ENCODE data around the gene DOK4. TPM values are rescaled to one million over a fixed set of nuclear protein-coding genes. Genes with fewer than 3 reads are reported as not detected.

The DOK4 gene
- total RNA-seq, 1 experiment from 2014 or later, result 6.8 TPM

DNA sequence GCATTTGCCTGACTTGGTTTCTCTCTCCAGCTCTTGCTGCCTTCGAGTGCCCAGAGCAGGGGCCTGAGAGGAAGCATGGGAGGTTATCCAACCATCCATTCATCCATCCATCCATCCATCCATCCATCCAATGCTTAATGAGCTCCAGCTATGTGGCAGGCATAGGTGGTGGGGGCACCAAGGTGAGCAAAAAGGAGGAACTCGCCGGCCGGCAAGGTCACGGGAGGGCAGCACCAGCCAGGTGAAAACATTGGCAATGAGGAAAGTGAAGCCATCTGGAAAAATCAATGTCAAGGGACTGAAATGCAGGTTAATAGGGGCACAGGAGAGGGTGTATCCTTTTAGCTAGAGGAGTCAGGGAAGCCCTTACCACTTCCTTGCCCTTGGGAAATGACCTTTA is 18.2 kb upstream of the DOK4 start:
- Histone ChIP-seq H3K36me3 (ENCODE audit: control insufficient read depth, insufficient read depth, low read length) (no peaks in the 10 kb centered on the region), H3K4me3 (ENCODE audit: low read depth in 2 of 2, low read length in 2 of 2) (no peak overlapping the region), H3K9me3 (ENCODE audit: control insufficient read depth, insufficient read depth, low read depth, low read length) (no peaks in the 10 kb centered on the region), H3K27ac (ENCODE audit: low read length) (no peak overlapping the region), H3K27me3 (ENCODE audit: control insufficient read depth, insufficient read depth, low read length) (no peaks in the 10 kb centered on the region), H3K4me1 (ENCODE audit: control insufficient read depth, insufficient read depth, low read length) (no peaks in the 10 kb centered on the region)
- ChIA-PET CTCF (no interaction called here), POLR2A (no interaction called here)
- no TSS peak for BruUV-seq (replicated peaks)
- DNase-seq (ENCODE audit: low read depth, low spot score) (no peak), ATAC-seq (no peak)
- in situ Hi-C loops (cut with HindIII; ENCODE audit: low pct_unique_long_range_greater_than_20kb, low sequenced_read_pairs), result no loop called here
- TF ChIP-seq POLR2AphosphoS5 (IDR thresholded peaks at IDR 0.05; ENCODE audit: low read depth, low read length) (no peak), SIN3A (IDR thresholded peaks at IDR 0.05; ENCODE audit: borderline replicate concordance, insufficient read depth, low read depth, low read length) (no peak), TCF7L2 (IDR thresholded peaks at IDR 0.05; ENCODE audit: low read depth, low read length) (no peak), REST (IDR thresholded peaks at IDR 0.05; ENCODE audit: insufficient read depth in 1 of 2, low read depth in 2 of 2, low read length in 1 of 2) (no peak)
- TF ChIP-seq, protein P1, sequence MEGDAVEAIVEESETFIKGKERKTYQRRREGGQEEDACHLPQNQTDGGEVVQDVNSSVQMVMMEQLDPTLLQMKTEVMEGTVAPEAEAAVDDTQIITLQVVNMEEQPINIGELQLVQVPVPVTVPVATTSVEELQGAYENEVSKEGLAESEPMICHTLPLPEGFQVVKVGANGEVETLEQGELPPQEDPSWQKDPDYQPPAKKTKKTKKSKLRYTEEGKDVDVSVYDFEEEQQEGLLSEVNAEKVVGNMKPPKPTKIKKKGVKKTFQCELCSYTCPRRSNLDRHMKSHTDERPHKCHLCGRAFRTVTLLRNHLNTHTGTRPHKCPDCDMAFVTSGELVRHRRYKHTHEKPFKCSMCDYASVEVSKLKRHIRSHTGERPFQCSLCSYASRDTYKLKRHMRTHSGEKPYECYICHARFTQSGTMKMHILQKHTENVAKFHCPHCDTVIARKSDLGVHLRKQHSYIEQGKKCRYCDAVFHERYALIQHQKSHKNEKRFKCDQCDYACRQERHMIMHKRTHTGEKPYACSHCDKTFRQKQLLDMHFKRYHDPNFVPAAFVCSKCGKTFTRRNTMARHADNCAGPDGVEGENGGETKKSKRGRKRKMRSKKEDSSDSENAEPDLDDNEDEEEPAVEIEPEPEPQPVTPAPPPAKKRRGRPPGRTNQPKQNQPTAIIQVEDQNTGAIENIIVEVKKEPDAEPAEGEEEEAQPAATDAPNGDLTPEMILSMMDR (IDR thresholded peaks at IDR 0.05), result no peak
- intact Hi-C loops (cut with micrococcal nuclease; ENCODE audit: unreplicated experiment), result no loop called here

DNA sequence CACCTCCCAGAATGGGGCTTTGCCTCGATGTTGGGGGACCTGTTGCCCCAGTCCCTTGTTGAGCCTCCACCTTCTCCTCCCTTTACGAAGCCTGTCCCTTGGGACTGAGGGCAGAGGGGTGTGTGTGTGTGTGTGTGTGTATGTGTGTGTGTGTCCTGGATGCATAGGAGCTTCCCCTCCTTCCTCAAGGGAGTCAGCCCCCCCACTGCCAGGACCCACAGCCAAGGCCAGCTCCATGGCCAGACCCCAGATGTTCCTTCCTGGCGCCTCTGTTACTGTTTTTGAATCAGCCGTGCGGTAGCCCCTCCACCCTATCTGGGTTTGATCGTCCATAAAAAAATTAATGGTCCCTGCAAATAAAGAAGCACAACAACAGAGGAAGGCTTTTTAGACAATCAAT is 17.7 kb upstream of the DOK4 start:
- in situ Hi-C loops (cut with HindIII; ENCODE audit: low pct_unique_long_range_greater_than_20kb, low sequenced_read_pairs), result no loop called here

More for the DNA sequence above, 17.7 kb upstream of the DOK4 start:
- TF ChIP-seq REST (IDR thresholded peaks at IDR 0.05; ENCODE audit: insufficient read depth in 1 of 2, low read depth in 2 of 2, low read length in 1 of 2) (no peak), SIN3A (IDR thresholded peaks at IDR 0.05; ENCODE audit: borderline replicate concordance, insufficient read depth, low read depth, low read length) (no peak), TCF7L2 (IDR thresholded peaks at IDR 0.05; ENCODE audit: low read depth, low read length) (no peak), POLR2AphosphoS5 (IDR thresholded peaks at IDR 0.05; ENCODE audit: low read depth, low read length) (no peak)
- TF ChIP-seq, protein P1 (IDR thresholded peaks at IDR 0.05), result no peak
- intact Hi-C loops (cut with micrococcal nuclease; ENCODE audit: unreplicated experiment), result no loop called here
- BruUV-seq (replicated peaks), result no TSS peak
- Histone ChIP-seq H3K27me3 (ENCODE audit: control insufficient read depth, insufficient read depth, low read length) (no peaks in the 10 kb centered on the region), H3K9me3 (ENCODE audit: control insufficient read depth, insufficient read depth, low read depth, low read length) (no peaks in the 10 kb centered on the region), H3K27ac (ENCODE audit: low read length) (no peak overlapping the region), H3K36me3 (ENCODE audit: control insufficient read depth, insufficient read depth, low read length) (no peaks in the 10 kb centered on the region), H3K4me1 (ENCODE audit: control insufficient read depth, insufficient read depth, low read length) (no peaks in the 10 kb centered on the region), H3K4me3 (ENCODE audit: low read depth in 2 of 2, low read length in 2 of 2) (no peak overlapping the region)
- ATAC-seq, result no peak
- ChIA-PET CTCF (no interaction called here), POLR2A (no interaction called here)
- no peak for DNase-seq (ENCODE audit: low read depth, low spot score)

Data from Panc1 (cell line).